HFFc6 (cell line): ENCODE data around the gene DMGDH. TPM values are rescaled to one million over a fixed set of nuclear protein-coding genes. Genes with fewer than 3 reads are reported as not detected.

Experiments used
- DNase-seq: peaks from one replicate; pipeline ENCODE4 v3.0.0-alpha.2; 2018
- H3K27ac Mint-ChIP-seq: 2 replicates; pipeline ENCODE4 v1.8.0; 2020; ENCODE audit warnings: mild to moderate bottlenecking, mixed read lengths
- H3K27me3 Mint-ChIP-seq: 2 replicates; pipeline ENCODE4 v1.8.0; 2021; ENCODE audit warnings: mild to moderate bottlenecking, moderate library complexity, mixed read lengths; ENCODE audit not compliant: insufficient read depth
- H3K36me3 Mint-ChIP-seq: 2 replicates; pipeline ENCODE4 v1.8.0; 2021; ENCODE audit warnings: low read depth, mixed read lengths
- H3K4me1 Mint-ChIP-seq: 2 replicates; pipeline ENCODE4 v1.8.0; 2020; ENCODE audit warnings: low read depth, mixed read lengths
- H3K4me3 Mint-ChIP-seq: 2 replicates; pipeline ENCODE4 v1.8.0; 2020; ENCODE audit warnings: mild to moderate bottlenecking, moderate library complexity, mixed read lengths
- H3K9me3 Mint-ChIP-seq: 2 replicates; pipeline ENCODE4 v1.8.0; 2020; ENCODE audit warnings: mild to moderate bottlenecking, mixed read lengths
- CTCF ChIP-seq: fragments of 200-600 bp; sonication (generic); IDR thresholded peaks from 2 replicates; pipeline ENCODE4 v1.5.0; 2021; ENCODE audit warnings: antibody characterized with exemption, mild to moderate bottlenecking
- long read RNA-seq: library from polyadenylated mRNA; unstranded; transcript quantifications from one replicate; pipeline ENCODE4 v2.0.0, GENCODE V29; 2019
- total RNA-seq, 6 experiments: library from RNA; stranded (reverse); fragmentation: NEBNext Ultra II Directional; extraction: Animal tissue kit (Norgen Biotek cat#: 25700); gene quantifications; 2 replicates in 1 of 6; 3 replicates in 5 of 6; pipeline ENCODE4 v1.2.3, GENCODE V29; 2021

DMGDH gene
- total RNA-seq, result under 1 TPM in 5 of 6 experiments, not detected in 1; 0.18 to 0.58 (median 0.52) TPM
- long read RNA-seq, result 0 reads

GRCh38 chr5:79069488-79070349 lies at the start of gene DMGDH, which contains the start of gene BHMT2:
DMGDH (minus strand) TSS chr5:79069674; CDS start chr5:79069620, 54 bp downstream.
BHMT2 (plus strand) TSS chr5:79069767; CDS start chr5:79069783, 16 bp downstream.
- H3K27me3 Mint-ChIP-seq, result peaks cover 10% of the 10 kb centered on the region
- H3K9me3 Mint-ChIP-seq, result no peaks in the 10 kb centered on the region
- H3K36me3 Mint-ChIP-seq, result peaks cover 4% of the 10 kb centered on the region; the same call in 1 of the 2 replicates
- peak within 1 kb of the TSS; percentile 61 for H3K4me3 Mint-ChIP-seq
- DNase-seq, result no peak
- H3K27ac Mint-ChIP-seq, result no peak within 1 kb of the TSS
- peaks cover 4% of the 10 kb centered on the region; the same call in 1 of the 2 replicates for H3K4me1 Mint-ChIP-seq
- TF ChIP-seq CTCF, result no peak

- Mint-ChIP-seq H3K4me3 (no peak overlapping the region), H3K27ac (no peak overlapping the region), H3K27me3 (peaks cover 27% of the 10 kb centered on the region), H3K36me3 (no peaks in the 10 kb centered on the region), H3K9me3 (no peaks in the 10 kb centered on the region), H3K4me1 (peaks cover 3% of the 10 kb centered on the region)
- TF ChIP-seq CTCF, result no peak
- DNase-seq, result no peak
Observed at GRCh38 chr5:79112703-79113058, 43.2 kb upstream of the DMGDH start.

GRCh38 chr5:79111960-79112702 lies 42.7 kb upstream of the DMGDH start:
- no peak overlapping the region for H3K27ac Mint-ChIP-seq
- DNase-seq, result no peak
- TF ChIP-seq CTCF, result no peak
- H3K9me3 Mint-ChIP-seq, result no peaks in the 10 kb centered on the region
- H3K36me3 Mint-ChIP-seq, result no peaks in the 10 kb centered on the region
- H3K27me3 Mint-ChIP-seq, result peaks cover 27% of the 10 kb centered on the region
- no peak overlapping the region for H3K4me3 Mint-ChIP-seq
- H3K4me1 Mint-ChIP-seq, result peaks cover 9% of the 10 kb centered on the region

GRCh38 chr5:79111387-79111959 lies 42.0 kb upstream of the DMGDH start, which contains the start of gene BHMT:
BHMT (plus strand) TSS chr5:79111809; CDS start chr5:79111886, 77 bp downstream.
- Mint-ChIP-seq H3K4me1 (peaks cover 14% of the 10 kb centered on the region), H3K27me3 (peaks cover 27% of the 10 kb centered on the region), H3K4me3 (no peak within 1 kb of the TSS), H3K36me3 (no peaks in the 10 kb centered on the region), H3K27ac (no peak within 1 kb of the TSS), H3K9me3 (no peaks in the 10 kb centered on the region)
- DNase-seq, result no peak
- TF ChIP-seq CTCF, result no peak
